GM12892 (cell line): ENCODE results near the gene KCNJ6.

Experiments used
- POLR2A ChIP-seq: IDR thresholded peaks from 2 replicates; pipeline ENCODE4 v1.6.1; 2011; ENCODE audit warnings: low read depth, low read length, control low read depth
- POLR2AphosphoS5 ChIP-seq: IDR thresholded peaks from 2 replicates; pipeline ENCODE4 v1.6.1; 2011; ENCODE audit warnings: low read depth, low read length, control low read depth

DNA sequence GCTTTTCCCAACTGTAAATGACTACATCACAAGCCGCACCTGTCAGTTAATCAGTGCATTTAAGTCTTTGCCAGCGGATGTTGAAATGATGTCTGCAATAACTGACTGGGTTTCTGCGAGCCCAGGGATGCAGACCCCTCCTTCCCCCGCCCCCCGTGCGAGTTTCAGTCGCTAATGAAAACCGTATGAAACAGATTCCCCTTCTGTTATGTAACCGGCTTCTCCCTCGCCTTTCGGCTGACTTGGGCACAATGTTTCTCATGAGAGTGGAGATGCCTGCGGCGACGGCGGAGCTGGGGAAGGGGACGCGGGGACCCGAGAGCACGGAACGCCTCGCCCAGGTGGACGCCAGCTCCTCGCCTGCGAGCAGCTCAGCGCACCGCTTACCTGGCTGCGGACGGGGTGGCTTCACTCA lies 753 bp downstream of the KCNJ6 start:
- TF ChIP-seq POLR2A: no peak
- no peak for TF ChIP-seq POLR2AphosphoS5
